ENCODE data around the gene PIK3C2G. TPM values are rescaled to one million over a fixed set of nuclear protein-coding genes. Genes with fewer than 3 reads are reported as not detected.

Gene PIK3C2G
- total RNA-seq, 1 donor from 2014 or later, result 1.7 TPM

GRCh38 chr12:18601962-18602361 lies 340.6 kb downstream of the PIK3C2G start:
- no peaks in the 10 kb centered on the region for H3K36me3 ChIP-seq
- no peak overlapping the region for H3K27ac ChIP-seq
- H3K4me1 ChIP-seq, result no peaks in the 10 kb centered on the region
- intact Hi-C loops (cut with DNase I), result no loop called here
- no peak for DNase-seq (ENCODE audit: extremely low spot score in 2 of 2)
- H3K27me3 ChIP-seq, result no peaks in the 10 kb centered on the region
- no peak overlapping the region for H3K4me3 ChIP-seq
- no peaks in the 10 kb centered on the region for H3K9me3 ChIP-seq
- no peak for TF ChIP-seq POLR2AphosphoS5 (IDR thresholded peaks at IDR 0.05; ENCODE audit: insufficient read depth in 1 of 2, low read depth in 1 of 2)

- intact Hi-C loops (cut with DNase I), result no loop called here
- Histone ChIP-seq H3K4me1 (no peaks in the 10 kb centered on the region), H3K4me3 (no peak overlapping the region), H3K9me3 (no peaks in the 10 kb centered on the region), H3K27me3 (no peaks in the 10 kb centered on the region), H3K27ac (no peak overlapping the region), H3K36me3 (no peaks in the 10 kb centered on the region)
- no peak for DNase-seq (ENCODE audit: extremely low spot score in 2 of 2)
- TF ChIP-seq POLR2A (IDR thresholded peaks at IDR 0.05), result no peak
- TF ChIP-seq, protein P1, sequence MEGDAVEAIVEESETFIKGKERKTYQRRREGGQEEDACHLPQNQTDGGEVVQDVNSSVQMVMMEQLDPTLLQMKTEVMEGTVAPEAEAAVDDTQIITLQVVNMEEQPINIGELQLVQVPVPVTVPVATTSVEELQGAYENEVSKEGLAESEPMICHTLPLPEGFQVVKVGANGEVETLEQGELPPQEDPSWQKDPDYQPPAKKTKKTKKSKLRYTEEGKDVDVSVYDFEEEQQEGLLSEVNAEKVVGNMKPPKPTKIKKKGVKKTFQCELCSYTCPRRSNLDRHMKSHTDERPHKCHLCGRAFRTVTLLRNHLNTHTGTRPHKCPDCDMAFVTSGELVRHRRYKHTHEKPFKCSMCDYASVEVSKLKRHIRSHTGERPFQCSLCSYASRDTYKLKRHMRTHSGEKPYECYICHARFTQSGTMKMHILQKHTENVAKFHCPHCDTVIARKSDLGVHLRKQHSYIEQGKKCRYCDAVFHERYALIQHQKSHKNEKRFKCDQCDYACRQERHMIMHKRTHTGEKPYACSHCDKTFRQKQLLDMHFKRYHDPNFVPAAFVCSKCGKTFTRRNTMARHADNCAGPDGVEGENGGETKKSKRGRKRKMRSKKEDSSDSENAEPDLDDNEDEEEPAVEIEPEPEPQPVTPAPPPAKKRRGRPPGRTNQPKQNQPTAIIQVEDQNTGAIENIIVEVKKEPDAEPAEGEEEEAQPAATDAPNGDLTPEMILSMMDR (IDR thresholded peaks at IDR 0.05), result no peak
- no peak for TF ChIP-seq POLR2AphosphoS5 (IDR thresholded peaks at IDR 0.05; ENCODE audit: insufficient read depth in 1 of 2, low read depth in 1 of 2)
These were observed 351.7 kb downstream of the PIK3C2G start for GRCh38 chr12:18612971-18613370.

DNA sequence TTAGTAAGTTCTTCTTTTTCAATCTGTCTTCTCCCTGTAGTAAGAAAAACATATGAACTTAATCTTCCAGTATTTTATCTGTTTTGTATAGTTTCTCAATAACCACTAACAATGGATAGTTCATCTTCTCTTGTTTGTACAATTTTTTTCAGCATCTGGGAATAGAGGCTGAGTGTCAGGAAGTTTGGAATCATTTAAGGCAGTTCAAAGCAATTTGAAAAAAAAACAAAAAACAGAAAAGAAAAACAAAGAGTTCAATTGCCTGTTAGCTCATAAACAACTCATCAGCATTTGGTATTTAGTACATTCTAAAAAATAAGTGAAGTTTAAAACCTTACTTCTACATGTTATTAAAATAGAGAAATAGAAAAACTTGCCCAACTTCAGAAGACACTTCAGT lies 359.7 kb downstream of the PIK3C2G start:
- Histone ChIP-seq H3K27ac (no peak overlapping the region), H3K9me3 (no peaks in the 10 kb centered on the region), H3K4me3 (no peak overlapping the region), H3K36me3 (no peaks in the 10 kb centered on the region), H3K27me3 (no peaks in the 10 kb centered on the region), H3K4me1 (no peaks in the 10 kb centered on the region)
- TF ChIP-seq POLR2A (IDR thresholded peaks at IDR 0.05) (no peak), POLR2AphosphoS5 (IDR thresholded peaks at IDR 0.05; ENCODE audit: insufficient read depth in 1 of 2, low read depth in 1 of 2) (no peak)
- TF ChIP-seq, protein P1 (IDR thresholded peaks at IDR 0.05), result no peak
- DNase-seq (ENCODE audit: extremely low spot score in 2 of 2), result no peak
- intact Hi-C loops (cut with DNase I), result no loop called here

DNA sequence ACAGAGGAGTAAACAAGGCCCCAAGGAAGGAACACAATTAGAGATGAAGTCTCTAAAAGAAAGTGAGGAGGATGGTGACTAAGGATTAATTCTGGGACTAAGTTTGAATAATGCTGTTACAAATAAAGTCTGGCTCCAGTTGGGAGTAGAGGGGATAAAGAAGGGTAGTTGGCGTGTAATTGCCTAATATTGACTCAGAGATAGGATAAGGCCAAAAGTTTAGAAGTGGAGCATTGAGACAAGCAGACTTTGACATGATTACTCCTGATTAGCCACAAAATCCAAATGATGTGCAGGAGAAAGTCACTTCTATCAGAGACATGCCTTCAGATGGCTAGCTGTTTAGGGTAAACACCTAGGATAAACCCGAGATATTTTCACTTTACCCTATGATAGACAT lies 368.1 kb downstream of the PIK3C2G start:
- no peaks in the 10 kb centered on the region for H3K4me1 ChIP-seq
- H3K9me3 ChIP-seq, result no peaks in the 10 kb centered on the region
- no peaks in the 10 kb centered on the region for H3K27me3 ChIP-seq
- intact Hi-C loops (cut with DNase I), result no loop called here
- H3K4me3 ChIP-seq, result no peak overlapping the region
- H3K36me3 ChIP-seq, result no peaks in the 10 kb centered on the region
- no peak overlapping the region for H3K27ac ChIP-seq
- DNase-seq (ENCODE audit: extremely low spot score in 2 of 2), result no peak
- TF ChIP-seq, protein P1 (IDR thresholded peaks at IDR 0.05), result no peak
- no peak for TF ChIP-seq POLR2AphosphoS5 (IDR thresholded peaks at IDR 0.05; ENCODE audit: insufficient read depth in 1 of 2, low read depth in 1 of 2)
- TF ChIP-seq POLR2A (IDR thresholded peaks at IDR 0.05), result no peak

DNA sequence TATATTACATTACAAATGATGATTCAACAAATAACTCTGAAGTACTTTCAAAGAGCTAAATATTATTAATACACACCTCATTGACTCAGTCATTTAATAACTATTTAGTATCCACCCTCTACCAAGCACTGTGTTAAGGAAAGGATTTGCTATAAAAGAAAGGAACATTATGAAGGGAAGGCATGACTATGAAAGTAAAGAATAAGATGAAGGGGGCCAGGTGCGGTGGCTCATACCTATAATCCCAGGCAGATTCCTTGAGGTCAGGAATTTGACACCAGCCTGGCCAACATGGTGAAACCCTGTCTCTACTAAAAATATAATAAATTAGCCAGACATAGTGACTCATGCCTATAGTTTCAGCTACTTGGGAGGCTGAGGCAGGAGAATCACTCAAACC lies 368.6 kb downstream of the PIK3C2G start:
- Histone ChIP-seq H3K27ac (no peak overlapping the region), H3K9me3 (no peaks in the 10 kb centered on the region), H3K4me1 (no peaks in the 10 kb centered on the region), H3K4me3 (no peak overlapping the region), H3K27me3 (no peaks in the 10 kb centered on the region), H3K36me3 (no peaks in the 10 kb centered on the region)
- no peak for DNase-seq (ENCODE audit: extremely low spot score in 2 of 2)
- intact Hi-C loops (cut with DNase I), result no loop called here
- TF ChIP-seq POLR2AphosphoS5 (IDR thresholded peaks at IDR 0.05; ENCODE audit: insufficient read depth in 1 of 2, low read depth in 1 of 2), result no peak
- no peak for TF ChIP-seq POLR2A (IDR thresholded peaks at IDR 0.05)
- TF ChIP-seq, protein P1 (IDR thresholded peaks at IDR 0.05), result no peak

DNA sequence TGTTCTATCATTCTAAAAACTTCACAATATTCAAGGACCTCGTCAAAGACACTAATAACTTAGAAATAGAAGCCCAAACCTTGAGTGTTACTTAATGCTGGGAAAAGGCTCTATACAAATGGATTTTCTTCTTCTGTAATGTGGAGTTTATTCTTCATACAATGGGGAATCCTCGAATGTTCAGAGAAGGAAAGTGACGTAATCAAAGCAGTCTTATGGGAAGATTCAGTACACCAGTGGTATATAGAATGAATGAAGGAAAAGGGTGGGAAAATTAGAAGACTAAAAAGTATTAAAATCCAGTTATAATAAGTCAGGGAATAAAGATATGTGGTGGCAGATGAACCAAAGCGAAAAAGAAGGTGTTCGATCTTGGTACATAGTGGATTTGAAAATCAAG lies 370.0 kb downstream of the PIK3C2G start:
- H3K4me1 ChIP-seq, result no peaks in the 10 kb centered on the region
- no peak overlapping the region for H3K27ac ChIP-seq
- H3K27me3 ChIP-seq, result no peaks in the 10 kb centered on the region
- no peak for DNase-seq (ENCODE audit: extremely low spot score in 2 of 2)
- no peaks in the 10 kb centered on the region for H3K9me3 ChIP-seq
- TF ChIP-seq, protein P1 (IDR thresholded peaks at IDR 0.05), result no peak
- TF ChIP-seq POLR2AphosphoS5 (IDR thresholded peaks at IDR 0.05; ENCODE audit: insufficient read depth in 1 of 2, low read depth in 1 of 2), result no peak
- TF ChIP-seq POLR2A (IDR thresholded peaks at IDR 0.05), result no peak
- H3K36me3 ChIP-seq, result no peaks in the 10 kb centered on the region
- H3K4me3 ChIP-seq, result no peak overlapping the region
- intact Hi-C loops (cut with DNase I), result no loop called here

Data from vagina (tissue), 2 donors.